ENCODE measurements around the gene MLXIPL. TPM values are rescaled to one million over a fixed set of nuclear protein-coding genes. Genes with fewer than 3 reads are reported as not detected.

Gene MLXIPL
- total and polyA plus RNA-seq, 2 donors (not counting 3 experiments of a cell fraction or from before 2014, with no cell fraction given): not detected

DNA sequence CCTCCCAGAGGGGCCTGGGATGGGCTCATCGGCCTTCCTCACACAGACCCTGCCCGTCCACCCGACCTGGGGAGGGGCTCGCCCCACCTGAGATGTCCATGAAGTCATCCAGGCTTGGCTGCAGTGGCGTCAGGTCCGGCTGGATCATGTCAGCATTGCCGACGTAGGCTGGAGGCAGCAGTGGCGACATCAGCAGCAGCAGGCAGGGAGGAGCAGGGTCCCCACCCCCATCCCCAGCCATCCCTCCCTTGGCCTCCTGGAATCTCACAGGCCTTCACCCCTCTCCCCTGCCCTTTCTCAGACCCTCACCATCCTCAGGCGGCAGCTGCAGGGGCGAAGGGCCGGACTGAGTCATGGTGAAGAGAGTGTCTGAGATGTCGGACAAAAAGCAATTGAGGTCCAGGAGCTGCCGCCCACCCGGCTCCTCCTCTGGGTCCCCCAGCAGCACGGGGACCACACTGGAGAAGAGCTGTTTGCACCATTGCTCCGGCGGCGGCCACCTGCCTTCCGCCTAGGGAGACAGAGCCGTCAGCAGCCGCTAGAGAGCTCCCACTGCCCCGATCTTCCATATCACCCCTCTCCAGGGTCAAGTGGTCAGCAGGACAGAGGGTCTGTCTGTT lies 18.6 kb downstream of the MLXIPL start:
- Histone ChIP-seq H3K9me3 (replicated peaks; ENCODE audit: control insufficient read depth, insufficient read depth, low read length) (no peaks in the 10 kb centered on the region), H4K20me1 (replicated peaks; ENCODE audit: control insufficient read depth, extremely low read depth, insufficient read depth, low read length) (no peaks in the 10 kb centered on the region), H3K4me3 (replicated peaks in 1 of 3; ENCODE audit: insufficient read depth in 1 of 3, low read depth in 1 of 3, low read length in 3 of 3) (no peak overlapping the region), H2AFZ (ENCODE audit: low read depth, low read length) (no peak overlapping the region), H3K9ac (replicated peaks; ENCODE audit: extremely low read depth, insufficient read depth, low read length) (no peak overlapping the region), H3K4me1 (ENCODE audit: control insufficient read depth, extremely low read depth, insufficient read depth, low read length) (no peaks in the 10 kb centered on the region), H3K9me1 (replicated peaks; ENCODE audit: control insufficient read depth, extremely low read depth, insufficient read depth, low read length) (no peaks in the 10 kb centered on the region), H3K36me3 (ENCODE audit: control insufficient read depth in 2 of 2, extremely low read depth in 1 of 2, insufficient read depth in 2 of 2, low read length in 2 of 2) (no peaks in the 10 kb centered on the region), H3K4me2 (ENCODE audit: insufficient read depth, low read length) (no peak overlapping the region), H3K27me3 (ENCODE audit: control insufficient read depth in 2 of 2, insufficient read depth in 2 of 2, low read length in 2 of 2) (no peaks in the 10 kb centered on the region), H3K79me2 (ENCODE audit: control insufficient read depth, insufficient read depth, low read length) (no peaks in the 10 kb centered on the region), H3K27ac (ENCODE audit: insufficient read depth, low read depth, low read length) (no peak overlapping the region)
- dilution Hi-C loops (cut with MboI; ENCODE audit: extremely low pct_ligation_motif_present, low sequenced_read_pairs): no loop called here
- TF ChIP-seq MYC (IDR thresholded peaks at IDR 0.05; ENCODE audit: low read depth, low read length) (no peak), POLR2AphosphoS5 (IDR thresholded peaks at IDR 0.05; ENCODE audit: insufficient read depth, low read depth, low read length) (no peak), POLR2A (IDR thresholded peaks at IDR 0.05; ENCODE audit: low read depth, low read length) (no peak), JUN (IDR thresholded peaks at IDR 0.05; ENCODE audit: borderline replicate concordance, insufficient read depth, insufficient read length, low read depth) (no peak), FOS (IDR thresholded peaks at IDR 0.05; ENCODE audit: borderline replicate concordance, insufficient read depth, low read length) (no peak), GATA2 (IDR thresholded peaks at IDR 0.05; ENCODE audit: insufficient read depth, insufficient read length, low read depth, low read length) (no peak), EZH2 (IDR thresholded peaks at IDR 0.05; ENCODE audit: borderline replicate concordance, low read depth, low read length, severe bottlenecking) (no peak)
- TF ChIP-seq, protein P1, sequence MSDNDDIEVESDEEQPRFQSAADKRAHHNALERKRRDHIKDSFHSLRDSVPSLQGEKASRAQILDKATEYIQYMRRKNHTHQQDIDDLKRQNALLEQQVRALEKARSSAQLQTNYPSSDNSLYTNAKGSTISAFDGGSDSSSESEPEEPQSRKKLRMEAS (IDR thresholded peaks at IDR 0.05; ENCODE audit: insufficient read depth, insufficient read length): no peak
- TF ChIP-seq, protein P2, sequence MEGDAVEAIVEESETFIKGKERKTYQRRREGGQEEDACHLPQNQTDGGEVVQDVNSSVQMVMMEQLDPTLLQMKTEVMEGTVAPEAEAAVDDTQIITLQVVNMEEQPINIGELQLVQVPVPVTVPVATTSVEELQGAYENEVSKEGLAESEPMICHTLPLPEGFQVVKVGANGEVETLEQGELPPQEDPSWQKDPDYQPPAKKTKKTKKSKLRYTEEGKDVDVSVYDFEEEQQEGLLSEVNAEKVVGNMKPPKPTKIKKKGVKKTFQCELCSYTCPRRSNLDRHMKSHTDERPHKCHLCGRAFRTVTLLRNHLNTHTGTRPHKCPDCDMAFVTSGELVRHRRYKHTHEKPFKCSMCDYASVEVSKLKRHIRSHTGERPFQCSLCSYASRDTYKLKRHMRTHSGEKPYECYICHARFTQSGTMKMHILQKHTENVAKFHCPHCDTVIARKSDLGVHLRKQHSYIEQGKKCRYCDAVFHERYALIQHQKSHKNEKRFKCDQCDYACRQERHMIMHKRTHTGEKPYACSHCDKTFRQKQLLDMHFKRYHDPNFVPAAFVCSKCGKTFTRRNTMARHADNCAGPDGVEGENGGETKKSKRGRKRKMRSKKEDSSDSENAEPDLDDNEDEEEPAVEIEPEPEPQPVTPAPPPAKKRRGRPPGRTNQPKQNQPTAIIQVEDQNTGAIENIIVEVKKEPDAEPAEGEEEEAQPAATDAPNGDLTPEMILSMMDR (IDR thresholded peaks at IDR 0.05; ENCODE audit: extremely low read depth in 1 of 2, insufficient read depth in 1 of 2, low read depth in 1 of 2, low read length in 2 of 2): no peak
- CTCF ChIA-PET: interaction anchor here (0.9 to 15.1 kb wide), 19 partner anchors 12 to 251 kb away, joined by 3 to 270 read pairs (median 21); partner anchors contain the start of genes ABHD11, MLXIPL, STX1A and TBL2
- POLR2A ChIA-PET: no interaction called here
- DNase-seq (ENCODE audit: low read depth, low spot score): no peak
- no peak for FAIRE-seq
- intact Hi-C loops (cut with micrococcal nuclease): loop anchor here (2.0 kb wide), 1 partner anchor 129 kb away; no protein-coding TSS in a partner anchor
- BruUV-seq (replicated peaks): no TSS peak

Data from endothelial cell of umbilical vein (primary cell).